Upper lobe of left lung (tissue), 4 donors: ENCODE data around the gene OPRD1.

Experiments
- POLR2A ChIP-seq, 4 donors: fragments of 450-650 bp; IDR thresholded peaks; one replicate each; pipeline ENCODE4 v1.5.1; 2016 to 2017; ENCODE audit warnings: antibody characterized with exemption in 4 of 4, mild to moderate bottlenecking in 2 of 4
- POLR2AphosphoS5 ChIP-seq, 2 donors: sonication (generic); formaldehyde crosslinking; IDR thresholded peaks; one replicate each; pipeline ENCODE4 v1.5.1; 2017; ENCODE audit warnings: antibody characterized with exemption in 2 of 2
- TF ChIP-seq, protein P1 (sequence below), 6 experiments: fragments of 450-650 bp in 4 of 6; fragments of 200-600 bp in 2 of 6; sonication (generic) in 2 of 6; IDR thresholded peaks; one replicate each; pipeline ENCODE4 v1.5.1; 2016 to 2019; ENCODE audit warnings: antibody characterized with exemption in 6 of 6

DNA sequence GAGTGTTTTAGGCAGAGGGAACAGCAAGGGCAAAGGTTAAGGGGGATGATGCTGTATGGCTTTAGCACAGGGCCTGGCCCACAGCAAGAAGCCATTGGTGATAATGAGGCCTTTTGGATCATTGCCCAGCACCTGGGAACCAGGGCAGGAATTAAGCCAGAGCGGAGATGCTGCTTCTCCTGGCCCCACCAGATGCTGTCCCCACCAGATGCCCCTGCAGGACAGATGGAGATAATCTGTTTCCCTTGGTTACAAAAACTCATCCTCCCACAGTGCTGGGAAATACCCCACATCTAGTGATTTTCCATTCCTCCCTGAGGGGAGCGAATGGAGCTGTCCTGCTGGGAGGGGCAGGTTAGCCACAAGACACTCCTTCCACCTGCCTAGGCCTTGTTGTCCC lies 18.8 kb downstream of the OPRD1 start:
- TF ChIP-seq POLR2A (IDR thresholded peaks at IDR 0.05): no peak
- TF ChIP-seq, protein P1, sequence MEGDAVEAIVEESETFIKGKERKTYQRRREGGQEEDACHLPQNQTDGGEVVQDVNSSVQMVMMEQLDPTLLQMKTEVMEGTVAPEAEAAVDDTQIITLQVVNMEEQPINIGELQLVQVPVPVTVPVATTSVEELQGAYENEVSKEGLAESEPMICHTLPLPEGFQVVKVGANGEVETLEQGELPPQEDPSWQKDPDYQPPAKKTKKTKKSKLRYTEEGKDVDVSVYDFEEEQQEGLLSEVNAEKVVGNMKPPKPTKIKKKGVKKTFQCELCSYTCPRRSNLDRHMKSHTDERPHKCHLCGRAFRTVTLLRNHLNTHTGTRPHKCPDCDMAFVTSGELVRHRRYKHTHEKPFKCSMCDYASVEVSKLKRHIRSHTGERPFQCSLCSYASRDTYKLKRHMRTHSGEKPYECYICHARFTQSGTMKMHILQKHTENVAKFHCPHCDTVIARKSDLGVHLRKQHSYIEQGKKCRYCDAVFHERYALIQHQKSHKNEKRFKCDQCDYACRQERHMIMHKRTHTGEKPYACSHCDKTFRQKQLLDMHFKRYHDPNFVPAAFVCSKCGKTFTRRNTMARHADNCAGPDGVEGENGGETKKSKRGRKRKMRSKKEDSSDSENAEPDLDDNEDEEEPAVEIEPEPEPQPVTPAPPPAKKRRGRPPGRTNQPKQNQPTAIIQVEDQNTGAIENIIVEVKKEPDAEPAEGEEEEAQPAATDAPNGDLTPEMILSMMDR (IDR thresholded peaks at IDR 0.05): no peak
- TF ChIP-seq POLR2AphosphoS5 (IDR thresholded peaks at IDR 0.05): no peak
